GM12891 (cell line): ENCODE data around the gene CNIH3.

Source experiments
- POLR2A ChIP-seq: IDR thresholded peaks from 2 replicates; pipeline ENCODE4 v1.6.1; 2011; ENCODE audit warnings: low read depth, low read length, control low read depth
- POLR2AphosphoS5 ChIP-seq: IDR thresholded peaks from 2 replicates; pipeline ENCODE4 v1.6.1; 2011; ENCODE audit warnings: low read depth, low read length, control low read depth
- SPI1 ChIP-seq: IDR thresholded peaks from 2 replicates; pipeline ENCODE4 v1.6.1; 2011; ENCODE audit warnings: low read depth, low read length, control low read depth

- TF ChIP-seq POLR2A (no peak), POLR2AphosphoS5 (no peak), SPI1 (no peak)
These were observed 173.2 kb downstream of the CNIH3 start for GRCh38 chr1:224789311-224789710.
